ENCODE data around the gene CLIC1.
"Not testable (repeated sequence)": the region's sequence is repeated elsewhere in the genome, so short reads cannot be mapped to it uniquely, and the experiment has no call there.

CLIC1 gene

GRCh38 chr6:31721351-31722020 lies 14.8 kb downstream of the CLIC1 start, which contains the start of gene LY6G6C:
Gene LY6G6C, minus strand, starts transcription at chr6:31721746. Its CDS starts 67 bp downstream, at chr6:31721679.
- DNase-seq, result no peak

DNA sequence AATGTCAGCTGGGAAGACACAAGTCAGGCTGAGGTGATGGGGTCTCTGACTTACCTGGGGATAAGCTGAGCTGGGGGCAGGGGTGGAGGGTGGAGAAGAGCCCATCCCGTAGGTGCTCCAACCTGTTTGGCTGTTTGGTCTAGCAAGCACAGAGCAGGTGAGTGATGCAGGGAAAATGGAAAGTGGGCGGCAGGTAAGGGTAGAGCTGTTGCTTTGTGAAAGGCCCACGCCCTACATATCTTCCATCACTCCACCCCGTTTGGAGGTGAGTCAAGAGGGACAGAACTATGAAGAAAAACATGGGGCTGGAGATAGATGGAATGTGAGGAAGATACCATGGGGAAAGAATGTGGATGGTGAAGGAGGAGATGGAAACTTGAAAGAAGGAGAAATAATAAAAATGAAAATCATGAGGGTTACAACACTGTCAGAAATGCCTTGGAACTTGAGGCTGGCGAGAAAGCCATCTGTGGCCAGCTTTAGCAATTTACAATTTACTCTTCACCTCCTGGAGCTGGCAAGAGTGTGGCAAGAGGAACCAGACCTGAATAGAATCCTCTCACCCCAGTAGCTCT lies 16.0 kb downstream of the CLIC1 start:
- DNase-seq, result no peak

DNA sequence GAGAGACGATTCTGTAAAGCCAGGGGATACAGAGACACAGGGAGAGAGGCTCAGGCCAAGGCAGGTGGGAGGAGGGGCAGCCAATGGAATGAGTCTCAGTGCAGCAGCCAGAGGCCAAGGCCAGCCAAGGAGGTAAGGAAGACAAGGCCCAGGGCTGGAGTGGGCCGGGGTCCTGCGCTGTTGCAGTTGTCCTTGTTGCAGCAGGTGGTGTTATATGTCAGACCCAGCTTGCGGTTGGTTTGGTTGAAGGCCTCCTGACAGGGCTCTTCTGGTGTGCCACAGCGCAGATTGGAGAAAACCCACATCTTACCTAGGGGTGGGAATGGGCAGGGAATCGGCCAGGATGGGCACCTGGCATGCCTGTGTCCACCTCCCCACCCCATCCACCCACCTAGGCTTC lies 17.3 kb downstream of the CLIC1 start:
- DNase-seq, result no peak

DNA sequence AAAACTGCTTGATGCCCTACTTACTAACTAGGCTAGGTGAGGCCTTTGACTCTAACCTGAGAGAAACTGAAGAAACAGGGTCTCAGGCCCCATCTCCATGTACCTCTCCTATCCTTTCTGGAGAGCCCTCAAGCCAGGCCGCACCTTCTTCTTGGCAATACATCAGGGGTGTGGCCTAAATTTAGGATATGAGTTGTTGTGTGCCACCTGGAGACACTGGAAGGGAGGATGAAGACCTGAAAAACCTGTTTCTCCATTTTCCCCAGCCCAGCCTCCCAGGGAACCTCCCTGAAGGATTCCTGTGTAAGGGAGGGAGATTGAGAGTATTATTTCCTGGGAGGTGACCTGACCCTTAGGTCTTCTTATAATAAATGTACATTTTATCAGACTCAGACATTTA lies 18.1 kb downstream of the CLIC1 start:
- DNase-seq, result no peak

- DNase-seq, result no peak
These were observed 18.7 kb downstream of the CLIC1 start for GRCh38 chr6:31717499-31718222.

GRCh38 chr6:31715022-31715958 lies 21.0 kb downstream of the CLIC1 start, which contains the start of gene LY6G6D:
Gene LY6G6D, plus strand, starts transcription at chr6:31715348. Its CDS starts 8 bp downstream, at chr6:31715356.
- DNase-seq, result no peak

DNA sequence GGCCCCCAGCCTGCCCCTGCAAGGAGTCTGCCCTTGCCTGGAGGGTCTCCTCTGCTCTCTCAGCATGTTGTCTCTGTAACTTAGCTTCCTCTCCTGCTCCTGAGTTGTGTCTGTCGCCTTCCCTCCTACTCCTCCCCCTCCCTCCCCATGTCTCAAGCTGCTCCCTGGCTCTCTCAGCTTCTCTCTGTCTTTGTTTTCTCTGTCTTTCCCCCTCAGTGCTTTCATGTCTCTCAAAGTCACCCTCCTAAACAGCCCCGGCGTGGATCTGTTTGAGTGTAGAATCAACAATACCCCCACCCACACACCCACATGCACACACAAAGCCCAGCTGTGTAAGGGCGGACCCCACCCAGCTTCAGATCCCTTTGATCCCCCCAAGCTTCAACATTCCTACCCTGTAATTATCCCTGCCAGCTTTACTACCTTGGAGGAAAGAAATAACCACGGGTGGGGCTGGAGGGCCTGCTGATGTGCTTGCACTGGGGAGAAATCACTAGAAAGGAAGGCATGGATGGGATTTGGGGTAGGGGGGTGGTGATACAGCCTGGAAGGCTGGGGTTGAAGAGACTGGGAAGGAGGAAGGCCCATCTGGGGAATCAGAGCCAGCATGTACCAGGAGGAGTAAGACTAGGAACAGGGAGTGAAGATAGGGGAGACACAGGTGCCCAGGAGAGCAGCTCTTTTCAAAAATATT lies 22.2 kb downstream of the CLIC1 start:
- DNase-seq, result no peak

- no peak for DNase-seq
These were observed 22.9 kb downstream of the CLIC1 start for GRCh38 chr6:31713465-31713864.

- DNase-seq, result no peak
These were observed 24.0 kb downstream of the CLIC1 start for GRCh38 chr6:31712296-31712695.

DNA sequence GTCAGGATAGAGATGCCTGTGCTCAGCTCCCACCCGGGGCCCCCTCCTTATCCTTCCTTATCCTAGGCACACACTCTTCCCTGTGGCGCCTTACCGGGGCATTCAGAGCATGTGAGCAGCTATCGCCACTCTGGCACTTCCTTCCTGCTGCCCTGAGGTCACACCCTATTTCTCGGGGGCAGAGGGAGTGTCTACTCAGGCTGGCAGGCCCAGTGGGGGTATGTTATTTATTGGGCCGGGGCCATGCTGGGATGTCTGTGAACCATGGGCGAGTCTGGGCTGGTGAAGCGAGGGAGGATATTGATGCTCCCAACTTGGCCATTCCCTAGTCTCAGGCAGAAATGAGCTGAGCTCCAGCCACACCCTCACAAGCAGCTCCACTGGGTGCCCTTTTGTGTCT lies 25.1 kb downstream of the CLIC1 start:
- no peak for DNase-seq

GRCh38 chr6:31710523-31711219 lies 25.7 kb downstream of the CLIC1 start:
- no peak for DNase-seq

- not testable (repeated sequence) for DNase-seq
These were observed 27.2 kb downstream of the CLIC1 start for GRCh38 chr6:31709157-31709556.

- no peak for DNase-seq
These were observed 28.1 kb downstream of the CLIC1 start for GRCh38 chr6:31708224-31708623.

GRCh38 chr6:31707701-31708100 lies 28.6 kb downstream of the CLIC1 start:
- DNase-seq, result no peak

DNA sequence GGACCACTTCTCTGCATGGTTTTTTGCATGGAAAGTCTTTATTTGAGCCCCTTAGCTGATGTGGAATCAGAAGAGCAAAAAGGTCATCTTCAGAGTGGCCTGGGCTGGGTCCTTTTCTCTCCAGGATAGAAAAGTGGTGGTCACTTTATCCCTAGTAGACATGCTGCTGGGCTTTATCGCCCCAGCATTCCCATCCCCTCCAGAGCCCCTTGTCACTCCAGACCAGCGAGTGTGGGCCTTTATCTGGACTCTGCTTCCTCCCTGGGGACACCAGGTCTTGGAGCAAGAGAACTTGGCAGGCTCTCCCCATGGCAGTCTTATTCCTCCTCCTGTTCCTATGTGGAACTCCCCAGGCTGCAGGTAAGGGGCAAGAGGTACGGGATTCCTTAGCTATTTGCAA lies 29.7 kb downstream of the CLIC1 start, which contains the start of gene LY6G6F:
Gene LY6G6F, plus strand, starts transcription at position 268 of the 400 bp plus-strand sequence. Its CDS starts 41 bp downstream, at position 309.
- DNase-seq, result no peak

DNA sequence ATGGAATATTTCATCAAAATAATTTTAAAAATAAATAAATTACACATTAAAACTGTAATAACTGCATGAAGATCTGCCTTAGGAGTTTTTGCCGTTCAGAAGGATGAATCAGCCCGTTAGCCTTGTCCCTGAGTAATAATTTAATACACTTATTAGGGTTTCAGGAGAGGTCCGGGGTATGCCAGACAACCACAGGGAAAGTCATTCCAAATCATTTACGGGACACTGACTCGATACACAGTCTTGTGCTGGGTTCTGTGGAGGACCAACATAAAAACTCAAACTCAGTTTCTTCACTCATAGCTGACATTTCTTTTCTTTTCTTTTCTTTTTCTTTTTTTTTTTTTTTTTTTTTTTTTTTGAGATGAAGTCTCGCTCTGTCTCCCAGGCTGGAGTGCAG lies 30.4 kb downstream of the CLIC1 start:
- no peak for DNase-seq

GRCh38 chr6:31702819-31703716 lies 33.3 kb downstream of the CLIC1 start, which contains the start of gene ABHD16A:
Gene ABHD16A, minus strand, starts transcription at chr6:31703324. Its CDS starts 43 bp downstream, at chr6:31703281.
- DNase-seq, result peak; percentile 95

DNA sequence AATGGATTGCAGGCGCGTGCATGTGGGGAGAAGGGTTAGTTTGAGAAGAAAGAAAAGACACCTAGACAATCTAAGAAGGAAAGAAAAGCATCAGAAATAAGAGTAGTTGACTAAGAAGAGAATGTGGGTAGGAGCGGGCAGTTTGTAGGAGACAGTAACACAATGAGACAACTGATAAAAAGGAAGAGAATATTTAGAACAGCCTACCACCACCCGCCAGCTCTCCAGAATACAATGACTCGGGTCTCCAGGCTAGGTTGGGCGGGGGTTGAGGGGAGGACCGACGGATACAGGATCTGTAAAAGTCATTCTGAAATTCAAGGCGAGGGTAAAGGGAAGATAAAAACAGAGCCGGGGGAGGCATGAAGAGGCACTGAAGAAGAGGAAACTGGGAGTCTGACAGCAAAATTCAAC lies 33.9 kb downstream of the CLIC1 start:
- DNase-seq, result peak; percentile 35

- DNase-seq, result no peak
These were observed 34.5 kb downstream of the CLIC1 start for GRCh38 chr6:31701666-31702404.

Data from stimulated activated naive CD4-positive, alpha-beta T cell treated with Interleukin-2 at 50 U/mL for 16 hours (primary cell).